Measurements from ENCODE around the gene PRMT3. TPM values are rescaled to one million over a fixed set of nuclear protein-coding genes. Genes with fewer than 3 reads are reported as not detected.

The PRMT3 gene
- total and polyA plus RNA-seq, 12 donors = 7.6 to 23.4 (median 15.0) TPM

- WGBS, 4 donors = 37 to 67% (median 48%) methylated on average over 7 of the region's 7 CpGs
- no peaks in the 10 kb centered on the region for H3K9me3 ChIP-seq (replicated peaks in 1 of 3)
- no peaks in the 10 kb centered on the region for H3K27me3 ChIP-seq
- peak in 4 of 7 donors; percentile 31 to 53 (median 48) for DNase-seq
- TF ChIP-seq, protein P1, sequence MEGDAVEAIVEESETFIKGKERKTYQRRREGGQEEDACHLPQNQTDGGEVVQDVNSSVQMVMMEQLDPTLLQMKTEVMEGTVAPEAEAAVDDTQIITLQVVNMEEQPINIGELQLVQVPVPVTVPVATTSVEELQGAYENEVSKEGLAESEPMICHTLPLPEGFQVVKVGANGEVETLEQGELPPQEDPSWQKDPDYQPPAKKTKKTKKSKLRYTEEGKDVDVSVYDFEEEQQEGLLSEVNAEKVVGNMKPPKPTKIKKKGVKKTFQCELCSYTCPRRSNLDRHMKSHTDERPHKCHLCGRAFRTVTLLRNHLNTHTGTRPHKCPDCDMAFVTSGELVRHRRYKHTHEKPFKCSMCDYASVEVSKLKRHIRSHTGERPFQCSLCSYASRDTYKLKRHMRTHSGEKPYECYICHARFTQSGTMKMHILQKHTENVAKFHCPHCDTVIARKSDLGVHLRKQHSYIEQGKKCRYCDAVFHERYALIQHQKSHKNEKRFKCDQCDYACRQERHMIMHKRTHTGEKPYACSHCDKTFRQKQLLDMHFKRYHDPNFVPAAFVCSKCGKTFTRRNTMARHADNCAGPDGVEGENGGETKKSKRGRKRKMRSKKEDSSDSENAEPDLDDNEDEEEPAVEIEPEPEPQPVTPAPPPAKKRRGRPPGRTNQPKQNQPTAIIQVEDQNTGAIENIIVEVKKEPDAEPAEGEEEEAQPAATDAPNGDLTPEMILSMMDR (IDR thresholded peaks at IDR 0.05) = no peak
- TF ChIP-seq POLR2A (IDR thresholded peaks at IDR 0.05) = no peak
- peak overlapping the region in 2 of 4 donors; percentile 10 to 49 for H3K4me3 ChIP-seq
- peaks cover 4 to 22% of the 10 kb centered on the region in 2 donors for H3K4me1 ChIP-seq (replicated peaks in 1 of 2)
- H3K27ac ChIP-seq = peak overlapping the region in 2 of 5 donors; percentile 65 to 73
- H3K36me3 ChIP-seq (replicated peaks in 1 of 2) = no peaks in the 10 kb centered on the region
- intact Hi-C loops (cut with DNase I) = no loop called here
Measured at GRCh38 chr11:20360650-20361049, 26.9 kb upstream of the PRMT3 start.

- no peak overlapping the region for H3K27ac ChIP-seq
Measured at GRCh38 chr11:20362481-20362880, 25.0 kb upstream of the PRMT3 start.

DNA sequence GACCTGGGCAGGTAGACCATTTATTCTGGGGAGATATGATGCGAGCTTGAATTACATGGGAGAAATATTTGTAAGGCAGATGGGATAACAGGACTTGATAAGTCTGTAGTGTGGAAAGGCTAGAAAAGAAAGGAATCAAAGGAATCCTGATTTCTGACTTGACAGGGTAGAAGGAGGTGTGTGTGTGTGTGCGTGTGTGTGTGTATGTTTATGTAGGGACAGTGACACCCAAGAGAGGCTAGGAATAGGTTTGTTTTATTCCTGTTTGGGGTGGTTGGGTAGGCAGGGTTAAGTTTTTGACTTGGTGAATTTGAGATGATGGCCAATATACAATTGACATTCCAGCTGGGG is 24.4 kb upstream of the PRMT3 start:
- Histone ChIP-seq H3K27me3 (no peaks in the 10 kb centered on the region), H3K36me3 (replicated peaks in 1 of 2) (no peaks in the 10 kb centered on the region), H3K27ac (peak overlapping the region in 3 of 5 donors; percentile 71 to 96 (median 94)), H3K4me1 (replicated peaks in 1 of 2) (peaks cover 16 to 40% of the 10 kb centered on the region in 2 donors), H3K4me3 (peak overlapping the region in 2 of 4 donors; percentile 69 to 90), H3K9me3 (replicated peaks in 1 of 3) (no peaks in the 10 kb centered on the region)
- TF ChIP-seq, protein P1 (IDR thresholded peaks at IDR 0.05) = no peak
- TF ChIP-seq POLR2A (IDR thresholded peaks at IDR 0.05) = no peak
- WGBS, 4 donors = 71 to 81% (median 78%) methylated on average over 2 of the region's 2 CpGs
- intact Hi-C loops (cut with DNase I) = no loop called here
- DNase-seq = no peak

More at GRCh38 chr11:20362481-20362880, 25.0 kb upstream of the PRMT3 start:
- Histone ChIP-seq H3K4me3 (no peak overlapping the region), H3K9me3 (replicated peaks in 1 of 3) (no peaks in the 10 kb centered on the region), H3K36me3 (replicated peaks in 1 of 2) (no peaks in the 10 kb centered on the region), H3K4me1 (replicated peaks in 1 of 2) (peaks cover 11 to 37% of the 10 kb centered on the region in 2 donors), H3K27me3 (no peaks in the 10 kb centered on the region)
- intact Hi-C loops (cut with DNase I) = no loop called here
- DNase-seq = no peak
- no peak for TF ChIP-seq POLR2A (IDR thresholded peaks at IDR 0.05)
- TF ChIP-seq, protein P1 (IDR thresholded peaks at IDR 0.05) = no peak
- WGBS, 4 donors = 0 to 50% (median 2%) methylated on average over 1 of the region's 1 CpG

- DNase-seq = peak; percentile 53 to 78 (median 71)
- Histone ChIP-seq H3K27ac (peak within 1 kb of the TSS; percentile 10 to 96 (median 71)), H3K27me3 (no peaks in the 10 kb centered on the region), H3K36me3 (replicated peaks in 1 of 2) (no peaks in the 10 kb centered on the region), H3K9me3 (replicated peaks in 1 of 3) (no peaks in the 10 kb centered on the region), H3K4me1 (replicated peaks in 1 of 2) (peaks cover 20 to 46% of the 10 kb centered on the region in 2 donors), H3K4me3 (peak within 1 kb of the TSS; percentile 3 to 90 (median 72))
- WGBS, 4 donors = 2 to 8% (median 2%) methylated on average over 24 to 68 of the region's 68 CpGs
- intact Hi-C loops (cut with DNase I) = no loop called here
- peak; percentile 43 to 45 for TF ChIP-seq POLR2A (IDR thresholded peaks at IDR 0.05)
- TF ChIP-seq, protein P1 (IDR thresholded peaks at IDR 0.05) = no peak
Measured at GRCh38 chr11:20363500-20364340, 23.8 kb upstream of the PRMT3 start, which contains the start of gene HTATIP2. Gene HTATIP2 (plus strand): TSS chr11:20363714. CDS start chr11:20364238, 524 bp downstream.

Measured in adrenal gland (tissue), 12 donors.